NCI-H1436 treated with DMSO at 0.1 percent for 48 hours (cell line): Measurements from ENCODE around the gene ABCG1.

Source experiments
- DNase-seq: peaks from one replicate; lab custom pipeline; 2025; lab: John Stamatoyannopoulos, UW

Gene ABCG1

GRCh38 chr21:42324896-42325295 lies 106.0 kb downstream of the ABCG1 start:
- no peak for DNase-seq

- DNase-seq = no peak
Measured at GRCh38 chr21:42330380-42331371, 111.7 kb downstream of the ABCG1 start.

- no peak for DNase-seq
Measured at GRCh38 chr21:42331660-42332059, 112.7 kb downstream of the ABCG1 start.

- DNase-seq = no peak
Measured at GRCh38 chr21:42332557-42333317, 113.8 kb downstream of the ABCG1 start.

- DNase-seq = no peak
Measured at GRCh38 chr21:42336054-42336453, 117.1 kb downstream of the ABCG1 start.

- no peak for DNase-seq
Measured at GRCh38 chr21:42337276-42337675, 118.3 kb downstream of the ABCG1 start.

GRCh38 chr21:42337830-42338728 lies 119.1 kb downstream of the ABCG1 start:
- no peak for DNase-seq

- DNase-seq = no peak
Measured at GRCh38 chr21:42338729-42339715, 120.1 kb downstream of the ABCG1 start.

- no peak for DNase-seq
Measured at GRCh38 chr21:42340187-42341050, 121.5 kb downstream of the ABCG1 start.

- DNase-seq = no peak
Measured at GRCh38 chr21:42341776-42342542, 123.0 kb downstream of the ABCG1 start.

GRCh38 chr21:42343101-42343500 lies 124.2 kb downstream of the ABCG1 start:
- DNase-seq = no peak

- no peak for DNase-seq
Measured at GRCh38 chr21:42343556-42343955, 124.6 kb downstream of the ABCG1 start.

GRCh38 chr21:42343963-42344510 lies 125.1 kb downstream of the ABCG1 start:
- no peak for DNase-seq

- no peak for DNase-seq
Measured at GRCh38 chr21:42344631-42345030, 125.7 kb downstream of the ABCG1 start.

- no peak for DNase-seq
Measured at GRCh38 chr21:42346441-42346840, 127.5 kb downstream of the ABCG1 start.
